Left lobe of liver (tissue), 2 donors: ENCODE data around the gene ZNF165. TPM values are rescaled to one million over a fixed set of nuclear protein-coding genes. Genes with fewer than 3 reads are reported as not detected.
"Not testable (repeated sequence)": the region's sequence is repeated elsewhere in the genome, so short reads cannot be mapped to it uniquely, and the experiment has no call there.

ENCODE experiments used
- ATAC-seq: fragments of 200-7000 bp; cut with Tn5 transposase; one replicate; pipeline ENCODE4 v1.9.1; 2020; ENCODE audit warnings: mild to moderate bottlenecking, moderate library complexity
- DNase-seq: peaks from one replicate; pipeline ENCODE4 v3.0.0-alpha.2; 2020; ENCODE audit warnings: low spot score
- total RNA-seq: library from RNA; stranded (reverse); gene quantifications from one replicate; pipeline ENCODE4 v1.2.1, GENCODE V29; 2021
- donor health status: DM: no; HTN: no; CAD: no; lungs with moderate emphysema.
- donor health status: DM: no; HTN: yes; CAD: no.

ZNF165 gene
- total RNA-seq: 0.53 TPM

DNA sequence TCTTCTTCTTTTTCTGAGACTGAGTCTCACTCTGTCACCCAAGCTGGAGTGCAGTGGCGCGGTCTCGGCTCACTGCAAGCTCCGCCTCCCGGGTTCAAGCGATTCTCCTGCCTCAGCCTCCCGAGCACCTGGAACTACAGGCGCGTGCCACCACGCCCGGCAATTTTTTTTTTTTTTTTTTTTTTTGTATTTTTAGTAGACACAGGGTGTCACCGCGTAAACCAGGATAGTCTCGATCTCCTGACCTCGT lies at the start of gene ZNF165:
TSS of gene ZNF165 (plus strand) at position 188 of the 250 bp plus-strand sequence. CDS start 4,913 bp downstream, outside the sequence.
- DNase-seq: not testable (repeated sequence)
- peak; percentile 47 for ATAC-seq

DNA sequence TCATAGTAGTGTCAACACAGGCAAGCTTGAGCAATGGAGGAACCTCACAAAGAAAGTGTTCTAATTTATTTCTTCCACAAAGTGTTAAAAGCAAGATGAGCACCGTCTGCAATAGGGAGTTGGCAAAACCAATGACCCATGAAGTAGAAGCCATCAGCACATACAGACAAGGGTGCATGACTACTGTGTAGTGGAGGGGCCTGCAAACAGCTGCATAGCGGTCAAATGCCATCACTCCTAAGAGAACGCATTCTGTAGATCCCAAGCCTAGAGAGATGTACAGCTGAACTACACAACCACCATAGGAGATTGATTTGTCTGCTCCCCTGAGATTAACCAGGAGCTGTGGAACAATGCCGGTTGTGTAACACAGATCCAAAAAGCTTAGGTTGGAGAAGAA lies 26.8 kb upstream of the ZNF165 start:
- ATAC-seq (no peak), DNase-seq (no peak)

DNA sequence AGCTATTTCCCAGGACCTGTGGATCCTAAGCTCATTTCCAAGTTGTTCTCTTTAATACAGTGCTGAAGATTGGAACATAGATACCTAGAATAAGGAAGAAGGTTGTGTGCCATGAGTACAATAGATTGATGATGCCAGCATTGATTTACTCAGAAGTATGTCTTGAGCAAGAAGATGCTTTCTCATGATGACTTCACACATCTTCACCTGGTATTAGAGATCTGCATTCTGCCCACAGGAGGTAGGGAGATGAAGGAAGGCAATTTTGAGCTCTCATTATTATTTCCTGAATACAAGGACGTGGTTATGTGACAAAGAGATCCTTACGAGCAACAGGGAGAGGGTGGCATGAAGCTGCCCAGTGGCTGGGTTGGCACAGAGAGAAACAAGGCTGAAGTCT lies 20.0 kb upstream of the ZNF165 start:
- DNase-seq: no peak
- ATAC-seq: no peak

DNA sequence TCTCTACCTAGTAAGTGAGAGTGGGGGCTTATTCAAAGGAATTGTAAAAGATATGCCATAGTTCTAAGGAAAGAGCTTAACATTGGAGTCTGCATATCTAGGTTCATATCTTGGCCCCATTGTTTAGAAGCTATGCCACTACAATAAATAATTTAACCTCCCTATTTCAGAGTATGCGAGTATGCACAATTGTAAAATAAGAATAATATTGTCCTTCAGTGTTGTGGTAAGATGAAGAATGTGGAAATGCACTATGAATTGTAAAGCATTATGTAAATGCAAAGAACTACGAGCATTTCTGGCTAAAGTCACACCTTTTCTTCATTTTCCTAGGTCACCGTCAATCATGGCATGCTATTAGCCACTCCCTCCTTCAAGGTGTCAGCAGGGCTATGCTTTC lies 16.1 kb upstream of the ZNF165 start:
- no peak for ATAC-seq

DNA sequence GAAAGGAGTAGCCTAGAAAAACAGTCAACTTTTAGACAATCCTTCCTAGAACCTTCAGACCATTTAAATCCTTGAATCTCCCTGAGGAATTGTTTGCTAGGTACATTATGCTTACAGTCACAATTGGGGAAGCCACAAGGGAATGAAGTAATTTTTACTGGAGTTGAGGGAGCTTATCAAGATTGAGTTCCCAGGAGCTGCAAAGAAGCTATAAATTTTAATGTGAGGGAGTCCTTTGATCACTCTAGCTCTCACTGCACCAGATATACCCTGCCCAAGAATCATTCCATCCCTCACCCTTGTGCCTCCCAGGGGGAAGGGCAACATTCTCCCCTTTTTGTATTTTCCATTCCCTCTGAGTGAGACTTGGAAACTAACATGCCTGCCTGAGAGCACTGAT lies 12.3 kb upstream of the ZNF165 start:
- ATAC-seq: no peak
- DNase-seq: no peak

More for the DNA sequence above, 16.1 kb upstream of the ZNF165 start:
- DNase-seq: no peak

DNA sequence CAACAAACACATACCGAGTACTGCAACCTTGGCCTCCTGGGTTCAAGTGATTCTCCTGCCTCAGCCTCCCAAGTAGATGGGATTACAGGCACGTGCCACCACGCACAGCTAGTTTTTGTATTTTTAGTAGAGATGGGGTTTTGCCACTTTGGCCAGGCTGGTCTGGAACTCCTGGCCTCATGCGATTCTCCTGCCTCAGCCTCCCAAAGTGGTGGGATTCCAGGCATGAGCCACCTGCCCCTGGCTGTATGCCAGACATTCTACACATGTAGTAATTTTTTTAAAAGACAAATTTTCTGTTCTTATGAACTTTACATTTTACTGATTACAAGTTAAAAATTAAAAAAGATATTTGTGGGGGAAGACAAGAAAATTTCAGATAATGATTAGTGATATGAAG lies 9.4 kb upstream of the ZNF165 start:
- not testable (repeated sequence) for DNase-seq, ATAC-seq

DNA sequence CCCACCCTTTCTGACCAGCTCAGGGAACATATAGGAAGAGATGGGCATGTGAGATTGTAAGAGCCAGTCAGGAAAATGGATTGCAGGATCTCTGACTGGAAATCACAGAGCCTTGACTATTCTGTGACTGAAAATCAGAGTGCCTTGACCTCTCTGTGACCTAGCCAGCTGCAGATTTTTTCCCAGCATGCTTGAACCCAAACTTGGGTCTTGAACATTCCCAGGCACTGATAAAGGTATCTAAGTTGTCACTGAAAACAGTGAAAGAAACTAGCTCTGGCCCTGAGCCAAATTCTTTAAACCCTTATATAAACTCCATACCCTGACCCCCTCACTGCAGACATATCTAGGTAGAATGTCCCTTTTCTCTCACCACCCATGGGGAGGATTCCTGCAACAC lies 2.3 kb upstream of the ZNF165 start:
- DNase-seq (no peak), ATAC-seq (no peak)

DNA sequence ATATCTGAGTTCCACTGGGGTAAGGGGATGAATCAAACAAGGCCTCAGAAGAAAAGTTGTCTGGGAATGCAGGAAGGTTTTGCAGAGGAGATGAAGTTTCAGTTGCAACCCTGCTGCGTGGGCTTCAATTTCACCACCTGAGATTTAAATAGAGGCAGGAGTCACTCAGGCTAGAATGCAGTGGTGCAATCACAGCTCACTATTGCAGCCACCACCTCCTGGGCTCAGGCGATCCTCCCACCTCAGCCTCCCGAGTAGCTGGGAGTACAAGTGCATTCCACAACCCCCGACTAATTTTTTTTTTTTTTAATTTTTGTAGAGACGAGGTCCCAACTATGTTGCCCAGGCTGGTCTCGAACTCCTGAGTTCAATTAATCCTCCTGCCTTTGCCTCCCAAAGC lies 1.5 kb upstream of the ZNF165 start:
- no peak for DNase-seq
- no peak for ATAC-seq

DNA sequence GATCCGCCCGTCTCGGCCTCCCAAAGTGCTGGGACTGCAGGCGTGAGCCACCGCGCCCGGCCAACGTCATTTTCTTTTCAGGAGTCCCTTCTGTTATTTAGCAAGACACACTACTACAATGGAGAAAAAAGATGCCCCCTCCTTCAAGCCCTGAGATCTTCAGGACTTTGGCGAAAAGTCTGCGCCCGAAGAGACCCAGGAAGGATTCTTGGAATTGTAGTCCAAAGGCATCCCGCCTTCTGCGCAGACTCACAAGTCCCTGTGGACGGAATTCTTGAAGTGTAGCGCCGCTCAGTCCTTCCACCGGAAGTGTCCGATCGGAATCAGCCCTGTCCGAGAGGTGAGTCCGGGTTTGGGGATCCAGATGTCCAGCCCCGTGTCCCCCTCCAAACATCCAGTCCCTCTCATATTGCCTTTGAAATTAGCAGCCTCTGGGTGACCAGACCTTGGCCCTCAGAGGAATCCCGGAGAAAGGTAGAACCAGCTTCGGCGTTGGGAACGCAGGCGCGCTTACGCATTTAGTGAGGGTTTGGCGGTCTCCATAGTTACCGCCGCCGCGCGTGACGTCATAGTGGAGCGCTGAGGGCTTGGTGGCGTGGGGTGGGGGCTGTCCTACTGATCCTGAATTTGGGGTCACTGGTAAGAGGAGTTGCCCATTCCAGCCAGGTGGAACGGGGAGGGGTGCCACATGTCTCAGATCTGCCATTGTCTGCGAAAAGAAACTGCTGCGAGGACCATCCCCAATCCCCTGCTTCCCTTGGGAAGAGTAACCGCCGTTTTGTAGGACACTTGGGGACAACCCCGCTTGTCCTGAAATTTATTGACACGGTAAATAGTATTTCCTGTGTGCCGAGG lies 490 bp downstream of the ZNF165 start:
- ATAC-seq (peak; percentile 97), DNase-seq (peak; percentile 93)

GRCh38 chr6:28081486-28081751 lies 1.1 kb downstream of the ZNF165 start:
- no peak for DNase-seq
- no peak for ATAC-seq

DNA sequence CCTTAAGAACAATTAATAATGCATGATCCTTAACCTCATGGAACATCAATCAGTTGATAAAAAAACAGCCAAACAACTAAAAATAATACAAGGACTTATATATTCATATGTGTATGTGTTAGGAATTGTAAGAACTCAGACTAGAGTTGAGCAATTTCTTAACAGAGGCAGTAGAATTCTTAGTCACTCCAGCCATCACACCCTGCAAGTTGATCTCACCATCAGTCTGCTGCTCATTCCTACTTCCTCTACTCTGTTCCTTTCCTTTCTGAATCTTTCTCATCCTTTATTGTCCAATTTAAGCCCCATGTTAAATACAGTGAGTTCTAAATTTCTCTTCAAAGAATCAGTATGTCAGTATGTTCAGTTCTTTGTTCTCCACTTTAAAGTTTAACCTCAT lies 2.6 kb downstream of the ZNF165 start:
- DNase-seq (no peak), ATAC-seq (no peak)

GRCh38 chr6:28089054-28089453 lies 8.7 kb downstream of the ZNF165 start:
- no peak for ATAC-seq
- DNase-seq: no peak

GRCh38 chr6:28090917-28091586 lies 10.7 kb downstream of the ZNF165 start:
- no peak for DNase-seq
- peak; percentile 20 for ATAC-seq

DNA sequence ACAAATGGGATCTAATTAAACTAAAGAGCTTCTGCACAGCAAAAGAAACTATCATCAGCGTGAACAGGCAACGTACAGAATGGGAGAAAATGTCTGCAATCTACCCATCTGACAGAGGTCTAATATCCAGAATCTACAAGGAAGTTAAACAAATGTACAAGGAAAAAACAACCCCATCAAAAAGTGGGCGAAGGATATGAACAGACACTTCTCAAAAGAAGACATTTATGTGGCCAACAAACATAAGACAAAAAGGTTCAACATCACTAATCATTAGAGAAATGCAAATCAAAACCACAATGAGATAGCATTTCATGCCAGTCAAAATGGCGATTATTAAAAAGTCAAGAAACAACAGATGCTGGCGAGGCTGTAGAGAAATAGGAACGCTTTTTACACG lies 21.9 kb downstream of the ZNF165 start:
- not testable (repeated sequence) for DNase-seq, ATAC-seq

DNA sequence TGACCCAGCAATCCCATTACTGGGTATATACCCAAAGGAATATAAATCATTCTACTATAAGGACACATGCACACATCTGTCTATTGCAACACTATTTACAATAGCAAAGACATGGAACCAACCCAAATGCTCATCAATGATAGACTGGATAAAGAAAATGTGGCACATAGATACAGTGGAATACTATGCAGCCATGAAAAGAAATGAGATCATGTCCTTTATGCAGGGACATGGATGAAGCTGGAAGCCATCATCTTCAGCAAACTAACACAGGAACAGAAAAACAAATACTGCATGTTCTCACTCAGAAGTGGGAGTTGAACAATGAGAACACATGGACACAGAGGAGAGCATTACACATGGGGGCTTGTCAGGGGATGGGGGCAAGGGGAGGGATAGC lies 22.3 kb downstream of the ZNF165 start:
- not testable (repeated sequence) for ATAC-seq, DNase-seq

GRCh38 chr6:28104392-28105244 lies 24.2 kb downstream of the ZNF165 start:
- ATAC-seq (peak; percentile 100), DNase-seq (peak; percentile 86)

DNA sequence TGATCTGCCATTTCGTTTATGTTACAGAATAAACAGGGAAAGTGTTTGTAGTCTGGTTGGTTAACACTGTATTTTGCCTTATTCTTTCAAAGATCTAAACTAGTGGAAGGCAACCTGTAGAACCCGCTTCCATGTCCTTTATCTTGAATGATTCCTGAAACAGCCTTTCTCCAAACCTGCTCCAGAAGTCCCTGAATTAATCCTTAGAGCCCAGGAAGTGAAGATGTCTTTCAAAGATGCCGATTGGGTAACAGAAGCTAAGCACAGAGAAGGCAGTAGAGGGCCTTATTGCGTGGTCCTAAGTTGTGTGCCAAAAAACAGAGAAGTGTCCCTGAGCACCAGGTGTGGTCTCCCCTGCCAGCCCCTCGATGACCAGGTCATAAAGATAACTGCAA lies 24.9 kb downstream of the ZNF165 start:
- DNase-seq: no peak
- ATAC-seq: no peak

GRCh38 chr6:28107506-28107905 lies 27.1 kb downstream of the ZNF165 start:
- DNase-seq (no peak), ATAC-seq (no peak)

DNA sequence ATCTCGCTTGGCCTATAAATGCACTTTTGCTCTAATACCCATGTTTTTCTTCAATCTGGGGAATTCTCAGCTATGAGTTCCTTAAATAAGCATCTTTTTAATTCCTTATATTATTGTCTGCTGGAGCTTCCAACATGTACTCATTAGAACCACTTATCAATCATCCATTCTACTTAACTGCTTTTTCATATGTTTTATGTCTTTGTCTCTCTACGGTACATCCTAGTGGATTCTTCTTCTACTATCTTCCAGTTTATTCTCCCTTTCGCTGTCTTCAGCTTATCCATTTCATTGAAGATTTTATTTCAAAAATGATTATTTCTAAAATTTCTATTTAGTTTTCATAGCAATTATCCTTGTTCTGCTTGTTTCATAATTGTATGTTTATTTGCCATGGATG lies 31.6 kb downstream of the ZNF165 start:
- no peak for ATAC-seq

DNA sequence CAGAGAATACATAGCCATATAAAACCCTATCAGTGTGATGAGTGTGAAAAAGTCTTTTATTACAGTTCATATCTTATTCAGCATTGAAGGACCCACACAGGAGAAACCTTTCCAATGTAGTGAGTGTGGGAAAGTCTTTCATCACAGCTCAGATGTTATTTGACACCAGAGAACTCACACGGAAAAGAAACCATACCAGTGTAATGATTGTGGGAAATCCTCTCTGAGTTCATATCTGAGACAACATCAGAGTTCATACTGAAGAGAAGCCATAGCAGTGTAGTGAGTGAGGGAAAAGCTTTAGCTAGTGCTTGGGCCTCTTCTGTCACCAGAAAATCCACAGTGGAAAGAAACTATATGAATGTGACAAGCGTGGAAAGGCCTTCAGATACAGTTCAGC lies 35.4 kb downstream of the ZNF165 start:
- ATAC-seq (no peak), DNase-seq (no peak)

More for the DNA sequence above, 31.6 kb downstream of the ZNF165 start:
- no peak for DNase-seq

DNA sequence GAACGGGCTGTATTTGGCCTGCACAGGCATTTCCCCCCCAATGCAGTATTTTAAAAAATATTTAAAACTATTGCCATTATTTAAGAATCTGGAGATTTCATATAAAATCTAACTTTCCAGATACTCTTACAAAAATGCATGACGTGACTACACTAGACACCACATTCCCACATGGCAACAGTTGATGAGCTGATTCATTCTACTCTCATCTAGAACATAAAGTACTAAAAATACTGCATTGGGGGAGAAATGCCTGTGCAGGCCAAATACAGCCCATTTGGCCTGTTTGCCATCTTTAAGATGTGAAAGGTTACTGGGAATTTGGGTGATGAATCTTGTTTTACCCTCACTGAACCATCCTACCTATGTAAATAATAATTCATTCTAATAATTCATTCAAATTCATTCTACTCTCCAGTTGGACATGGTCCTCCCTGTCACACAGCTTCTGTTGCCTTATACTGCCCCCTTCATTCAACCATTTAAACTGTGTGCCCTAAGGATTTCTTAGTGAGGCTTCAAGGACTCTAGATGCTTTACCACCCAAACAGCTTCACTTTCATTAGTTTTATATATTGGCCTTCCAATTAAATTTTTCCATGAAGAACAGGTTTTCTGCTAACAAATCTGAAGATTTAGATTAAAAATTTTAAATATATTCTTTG lies 37.1 kb downstream of the ZNF165 start:
- no peak for DNase-seq
- no peak for ATAC-seq
